NCI-H128 (cell line): Measurements from ENCODE around the gene CNIH2.
"Not testable (repeated sequence)": the region's sequence is repeated elsewhere in the genome, so short reads cannot be mapped to it uniquely, and the experiment has no call there.

Experiments used
- DNase-seq: peaks from one replicate; lab custom pipeline; 2025; ENCODE audit not compliant: unreplicated experiment; lab: John Stamatoyannopoulos, UW

Gene CNIH2

GRCh38 chr11:66314561-66315497 lies 36.9 kb downstream of the CNIH2 start:
- no peak for DNase-seq

- no peak for DNase-seq
These were observed 37.5 kb downstream of the CNIH2 start for GRCh38 chr11:66315498-66315885.

GRCh38 chr11:66315921-66316811 lies 38.2 kb downstream of the CNIH2 start:
- no peak for DNase-seq

GRCh38 chr11:66316849-66317251 lies 38.9 kb downstream of the CNIH2 start, which contains the start of gene CD248:
CD248 (minus strand) TSS chr11:66317044; CDS start chr11:66317027, 17 bp downstream.
- no peak for DNase-seq

GRCh38 chr11:66317322-66317722 lies 39.3 kb downstream of the CNIH2 start:
- DNase-seq: no peak

GRCh38 chr11:66317723-66318599 lies 40.0 kb downstream of the CNIH2 start:
- no peak for DNase-seq

GRCh38 chr11:66318600-66318970 lies 40.6 kb downstream of the CNIH2 start:
- no peak for DNase-seq

- not testable (repeated sequence) for DNase-seq
These were observed 42.3 kb downstream of the CNIH2 start for GRCh38 chr11:66320289-66320688.

- DNase-seq: not testable (repeated sequence)
These were observed 42.8 kb downstream of the CNIH2 start for GRCh38 chr11:66320748-66321147.

GRCh38 chr11:66321606-66322005 lies 43.6 kb downstream of the CNIH2 start:
- no peak for DNase-seq

GRCh38 chr11:66322732-66323427 lies 44.9 kb downstream of the CNIH2 start:
- DNase-seq: no peak

- DNase-seq: no peak
These were observed 45.7 kb downstream of the CNIH2 start for GRCh38 chr11:66323684-66324083.

GRCh38 chr11:66324664-66325063 lies 46.7 kb downstream of the CNIH2 start:
- DNase-seq: no peak

GRCh38 chr11:66325263-66325671 lies 47.3 kb downstream of the CNIH2 start:
- no peak for DNase-seq

- no peak for DNase-seq
These were observed 48.5 kb downstream of the CNIH2 start for GRCh38 chr11:66326261-66327111.

- no peak for DNase-seq
These were observed 49.4 kb downstream of the CNIH2 start for GRCh38 chr11:66327171-66328030.

GRCh38 chr11:66328031-66328301 lies 50.0 kb downstream of the CNIH2 start:
- no peak for DNase-seq

- peak; percentile 35 for DNase-seq
These were observed 50.5 kb downstream of the CNIH2 start for GRCh38 chr11:66328302-66329144.
